ENCODE results near the gene RABIF.

RABIF gene

GRCh38 chr1:202858331-202858730, 30.6 kb downstream of the RABIF start:
- H3K9ac ChIP-seq (ENCODE audit: low read depth, low read length), result no peak overlapping the region
- no peaks in the 10 kb centered on the region for H3K4me1 ChIP-seq (ENCODE audit: insufficient read depth, low read length)
- H3K36me3 ChIP-seq (ENCODE audit: insufficient read depth, low read length), result peaks cover 10% of the 10 kb centered on the region; the same call in 1 of the 2 replicates
- no peaks in the 10 kb centered on the region for H3K9me3 ChIP-seq (ENCODE audit: control insufficient read depth, insufficient read depth, low read length)

- H3K9me3 ChIP-seq (ENCODE audit: control insufficient read depth, insufficient read depth, low read length), result no peaks in the 10 kb centered on the region
- H3K36me3 ChIP-seq (ENCODE audit: insufficient read depth, low read length), result peaks cover 10% of the 10 kb centered on the region; the same call in 1 of the 2 replicates
- no peak overlapping the region for H3K9ac ChIP-seq (ENCODE audit: low read depth, low read length)
- H3K4me1 ChIP-seq (ENCODE audit: insufficient read depth, low read length), result no peaks in the 10 kb centered on the region
These were observed 31.8 kb downstream of the RABIF start for GRCh38 chr1:202857136-202857610.

GRCh38 chr1:202856014-202856413, 32.9 kb downstream of the RABIF start:
- no peaks in the 10 kb centered on the region for H3K9me3 ChIP-seq (ENCODE audit: control insufficient read depth, insufficient read depth, low read length)
- H3K36me3 ChIP-seq (ENCODE audit: insufficient read depth, low read length), result peaks cover 10% of the 10 kb centered on the region; the same call in 1 of the 2 replicates
- H3K9ac ChIP-seq (ENCODE audit: low read depth, low read length), result no peak overlapping the region
- no peaks in the 10 kb centered on the region for H3K4me1 ChIP-seq (ENCODE audit: insufficient read depth, low read length)

- Histone ChIP-seq H3K9ac (ENCODE audit: low read depth, low read length) (no peak overlapping the region), H3K9me3 (ENCODE audit: control insufficient read depth, insufficient read depth, low read length) (no peaks in the 10 kb centered on the region), H3K4me1 (ENCODE audit: insufficient read depth, low read length) (no peaks in the 10 kb centered on the region), H3K36me3 (ENCODE audit: insufficient read depth, low read length) (peaks cover 10% of the 10 kb centered on the region; the same call in 1 of the 2 replicates)
These were observed 34.2 kb downstream of the RABIF start for GRCh38 chr1:202854787-202855186.

- Histone ChIP-seq H3K9ac (ENCODE audit: low read depth, low read length) (no peak overlapping the region), H3K9me3 (ENCODE audit: control insufficient read depth, insufficient read depth, low read length) (no peaks in the 10 kb centered on the region), H3K36me3 (ENCODE audit: insufficient read depth, low read length) (peaks cover 6% of the 10 kb centered on the region; the same call in 1 of the 2 replicates), H3K4me1 (ENCODE audit: insufficient read depth, low read length) (no peaks in the 10 kb centered on the region)
These were observed 36.6 kb downstream of the RABIF start for GRCh38 chr1:202852163-202852904.

- no peaks in the 10 kb centered on the region; the same call in 1 of the 2 replicates for H3K36me3 ChIP-seq (ENCODE audit: insufficient read depth, low read length)
- no peaks in the 10 kb centered on the region for H3K4me1 ChIP-seq (ENCODE audit: insufficient read depth, low read length)
- no peak overlapping the region for H3K9ac ChIP-seq (ENCODE audit: low read depth, low read length)
- no peaks in the 10 kb centered on the region for H3K9me3 ChIP-seq (ENCODE audit: control insufficient read depth, insufficient read depth, low read length)
These were observed 38.2 kb downstream of the RABIF start for GRCh38 chr1:202850593-202851362.

GRCh38 chr1:202848191-202848542, 40.8 kb downstream of the RABIF start:
- no peak overlapping the region for H3K9ac ChIP-seq (ENCODE audit: low read depth, low read length)

GRCh38 chr1:202844935-202845334, 44.0 kb downstream of the RABIF start:
- Histone ChIP-seq H3K36me3 (ENCODE audit: insufficient read depth, low read length) (no peaks in the 10 kb centered on the region), H3K4me1 (ENCODE audit: insufficient read depth, low read length) (peaks cover 8% of the 10 kb centered on the region; the same call in 1 of the 2 replicates), H3K9ac (ENCODE audit: low read depth, low read length) (no peak overlapping the region), H3K9me3 (ENCODE audit: control insufficient read depth, insufficient read depth, low read length) (no peaks in the 10 kb centered on the region)

More at GRCh38 chr1:202848191-202848542, 40.8 kb downstream of the RABIF start:
- Histone ChIP-seq H3K9me3 (ENCODE audit: control insufficient read depth, insufficient read depth, low read length) (no peaks in the 10 kb centered on the region), H3K4me1 (ENCODE audit: insufficient read depth, low read length) (peaks cover 8% of the 10 kb centered on the region; the same call in 1 of the 2 replicates), H3K36me3 (ENCODE audit: insufficient read depth, low read length) (no peaks in the 10 kb centered on the region)

- Histone ChIP-seq H3K9ac (ENCODE audit: low read depth, low read length) (no peak overlapping the region), H3K36me3 (ENCODE audit: insufficient read depth, low read length) (no peaks in the 10 kb centered on the region), H3K4me1 (ENCODE audit: insufficient read depth, low read length) (peaks cover 8% of the 10 kb centered on the region; the same call in 1 of the 2 replicates), H3K9me3 (ENCODE audit: control insufficient read depth, insufficient read depth, low read length) (no peaks in the 10 kb centered on the region)
These were observed 44.7 kb downstream of the RABIF start for GRCh38 chr1:202844259-202844658.

GRCh38 chr1:202843081-202843480, 45.9 kb downstream of the RABIF start:
- Histone ChIP-seq H3K36me3 (ENCODE audit: insufficient read depth, low read length) (no peaks in the 10 kb centered on the region), H3K9me3 (ENCODE audit: control insufficient read depth, insufficient read depth, low read length) (no peaks in the 10 kb centered on the region), H3K9ac (ENCODE audit: low read depth, low read length) (no peak overlapping the region), H3K4me1 (ENCODE audit: insufficient read depth, low read length) (peaks cover 9% of the 10 kb centered on the region; the same call in 1 of the 2 replicates)

- Histone ChIP-seq H3K9me3 (ENCODE audit: control insufficient read depth, insufficient read depth, low read length) (no peaks in the 10 kb centered on the region), H3K9ac (ENCODE audit: low read depth, low read length) (no peak overlapping the region), H3K36me3 (ENCODE audit: insufficient read depth, low read length) (no peaks in the 10 kb centered on the region; the same call in 1 of the 2 replicates), H3K4me1 (ENCODE audit: insufficient read depth, low read length) (peaks cover 22% of the 10 kb centered on the region)
These were observed 51.1 kb downstream of the RABIF start for GRCh38 chr1:202837746-202838262.

GRCh38 chr1:202836623-202837403, 52.1 kb downstream of the RABIF start:
- Histone ChIP-seq H3K36me3 (ENCODE audit: insufficient read depth, low read length) (no peaks in the 10 kb centered on the region; the same call in 1 of the 2 replicates), H3K9ac (ENCODE audit: low read depth, low read length) (no peak overlapping the region), H3K9me3 (ENCODE audit: control insufficient read depth, insufficient read depth, low read length) (no peaks in the 10 kb centered on the region), H3K4me1 (ENCODE audit: insufficient read depth, low read length) (peaks cover 22% of the 10 kb centered on the region)

- no peak overlapping the region for H3K9ac ChIP-seq (ENCODE audit: low read depth, low read length)
- H3K9me3 ChIP-seq (ENCODE audit: control insufficient read depth, insufficient read depth, low read length), result no peaks in the 10 kb centered on the region
- H3K36me3 ChIP-seq (ENCODE audit: insufficient read depth, low read length), result no peaks in the 10 kb centered on the region; the same call in 1 of the 2 replicates
- H3K4me1 ChIP-seq (ENCODE audit: insufficient read depth, low read length), result peaks cover 22% of the 10 kb centered on the region
These were observed 53.3 kb downstream of the RABIF start for GRCh38 chr1:202835548-202836072.

All from ES-I3 (cell line).